Tibial nerve (tissue), 4 donors: ENCODE data around the gene SGTB. TPM values are rescaled to one million over a fixed set of nuclear protein-coding genes. Genes with fewer than 3 reads are reported as not detected.

Source experiments
- DNase-seq, 2 donors: peaks; one replicate each; pipeline ENCODE4 v3.0.0-alpha.2; 2019; ENCODE audit warnings: low spot score in 2 of 2
- H3K27ac ChIP-seq, 4 donors: fragments of 200-600 bp; sonication (generic) in 3 of 4; one replicate each; pipeline ENCODE4 v1.5.1; 2017 to 2019; ENCODE audit warnings: mild to moderate bottlenecking in 1 of 4
- H3K27me3 ChIP-seq, 2 donors: fragments of 200-600 bp; sonication (generic) in 1 of 2; one replicate each; pipeline versions ENCODE4 v1.5.1 to v1.6.0; 2017 to 2019
- H3K36me3 ChIP-seq, 3 donors: fragments of 200-600 bp; sonication (generic); one replicate each; pipeline ENCODE4 v1.5.1; 2018 to 2019
- H3K4me1 ChIP-seq, 4 donors: fragments of 200-600 bp; sonication (generic) in 3 of 4; one replicate each; pipeline ENCODE4 v1.5.1; 2017 to 2019
- H3K4me3 ChIP-seq, 4 donors: fragments of 200-600 bp; sonication (generic) in 3 of 4; one replicate each; pipeline ENCODE4 v1.5.1; 2017 to 2019; ENCODE audit warnings: mild to moderate bottlenecking in 1 of 4, moderate library complexity in 1 of 4
- H3K9me3 ChIP-seq, 4 donors: fragments of 200-600 bp; sonication (generic) in 3 of 4; one replicate each; pipeline ENCODE4 v1.5.1; 2017 to 2019
- EP300 ChIP-seq, 2 donors: sonication (generic); formaldehyde crosslinking; IDR thresholded peaks; one replicate each; pipeline ENCODE4 v1.6.1; 2017; ENCODE audit warnings: antibody characterized with exemption in 2 of 2, mild to moderate bottlenecking in 1 of 2
- POLR2A ChIP-seq, 2 donors: fragments of 450-650 bp; IDR thresholded peaks; one replicate each; pipeline ENCODE4 v1.6.1; 2017; ENCODE audit warnings: antibody characterized with exemption in 2 of 2, mild to moderate bottlenecking in 2 of 2, moderate library complexity in 2 of 2
- WGBS, 2 donors: methylation state at CpG; one replicate each; pipeline ENCODE4 v1.1.5; 2018; 5-methylcytosine and 5-hydroxymethylcytosine counted together
- total RNA-seq, 4 donors: library from RNA; depleted of rRNA; stranded (reverse); fragments of >200 nt; gene quantifications; one replicate each; pipeline ENCODE4 v1.1.0, GENCODE V29; 2016
- TF ChIP-seq, protein P1 (sequence below), 5 experiments: fragments of 200-600 bp in 3 of 5; fragments of 450-650 bp in 2 of 5; sonication (generic) in 3 of 5; IDR thresholded peaks; one replicate each; pipeline ENCODE4 v1.5.1; 2016 to 2019; ENCODE audit warnings: antibody characterized with exemption in 5 of 5, mild to moderate bottlenecking in 3 of 5, moderate library complexity in 2 of 5

The SGTB gene
- total RNA-seq, 4 donors from 2014 or later = 10.8 to 13.0 (median 11.2) TPM

GRCh38 chr5:65727491-65728156 is 5.7 kb upstream of the SGTB start:
- 82 to 83% methylated on average over 7 of the region's 7 CpGs for WGBS, 2 donors
- H3K4me1 ChIP-seq = peaks cover 0 to 9% (median 0%) of the 10 kb centered on the region in 4 donors
- TF ChIP-seq EP300 (IDR thresholded peaks at IDR 0.05) = no peak
- TF ChIP-seq, protein P1, sequence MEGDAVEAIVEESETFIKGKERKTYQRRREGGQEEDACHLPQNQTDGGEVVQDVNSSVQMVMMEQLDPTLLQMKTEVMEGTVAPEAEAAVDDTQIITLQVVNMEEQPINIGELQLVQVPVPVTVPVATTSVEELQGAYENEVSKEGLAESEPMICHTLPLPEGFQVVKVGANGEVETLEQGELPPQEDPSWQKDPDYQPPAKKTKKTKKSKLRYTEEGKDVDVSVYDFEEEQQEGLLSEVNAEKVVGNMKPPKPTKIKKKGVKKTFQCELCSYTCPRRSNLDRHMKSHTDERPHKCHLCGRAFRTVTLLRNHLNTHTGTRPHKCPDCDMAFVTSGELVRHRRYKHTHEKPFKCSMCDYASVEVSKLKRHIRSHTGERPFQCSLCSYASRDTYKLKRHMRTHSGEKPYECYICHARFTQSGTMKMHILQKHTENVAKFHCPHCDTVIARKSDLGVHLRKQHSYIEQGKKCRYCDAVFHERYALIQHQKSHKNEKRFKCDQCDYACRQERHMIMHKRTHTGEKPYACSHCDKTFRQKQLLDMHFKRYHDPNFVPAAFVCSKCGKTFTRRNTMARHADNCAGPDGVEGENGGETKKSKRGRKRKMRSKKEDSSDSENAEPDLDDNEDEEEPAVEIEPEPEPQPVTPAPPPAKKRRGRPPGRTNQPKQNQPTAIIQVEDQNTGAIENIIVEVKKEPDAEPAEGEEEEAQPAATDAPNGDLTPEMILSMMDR (IDR thresholded peaks at IDR 0.05) = no peak
- TF ChIP-seq POLR2A (IDR thresholded peaks at IDR 0.05) = no peak

DNA sequence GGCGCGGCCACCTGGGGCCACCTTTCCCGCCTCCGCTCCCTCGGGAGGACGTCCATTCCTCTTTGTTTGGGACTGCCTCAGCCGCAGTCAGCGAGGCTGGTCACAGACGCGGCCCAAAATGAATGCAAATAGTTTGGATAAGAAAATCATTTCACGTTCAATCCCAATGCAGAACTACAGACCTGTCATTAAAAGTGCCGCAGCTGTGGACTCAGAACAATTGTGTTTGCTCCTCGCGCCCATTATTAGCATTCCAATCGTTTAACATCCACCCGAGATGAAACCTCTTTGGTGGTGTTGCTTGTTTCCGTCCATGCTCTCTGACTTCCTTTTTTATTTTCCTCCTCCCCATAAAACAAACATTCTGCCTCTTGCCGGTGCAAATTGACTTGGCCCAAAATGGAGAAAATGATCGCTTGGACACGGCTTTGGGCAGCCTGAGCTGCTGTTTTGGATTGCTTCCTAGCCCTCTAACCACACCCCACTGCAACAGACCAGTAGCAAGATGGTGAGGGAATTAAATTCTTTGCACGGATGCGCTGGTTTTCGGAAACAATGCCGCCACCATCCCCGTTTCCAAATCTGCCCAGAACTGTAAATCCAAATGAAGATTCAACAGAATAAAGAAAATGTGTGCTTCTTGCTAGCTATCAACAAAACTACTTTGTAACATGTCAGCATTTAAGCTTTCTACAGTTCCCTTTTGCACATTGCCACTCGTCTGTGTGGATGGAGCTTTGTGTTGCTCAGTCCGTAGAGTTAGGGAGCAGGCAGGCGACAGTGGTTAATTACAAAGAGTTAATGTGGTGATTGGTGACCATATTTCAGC is 880 bp upstream of the SGTB start:
- DNase-seq = no peak
- no peaks in the 10 kb centered on the region for H3K9me3 ChIP-seq
- peak overlapping the region; percentile 62 to 99 (median 82) for H3K4me3 ChIP-seq
- peak overlapping the region; percentile 39 to 89 (median 86) for H3K27ac ChIP-seq
- H3K27me3 ChIP-seq = no peaks in the 10 kb centered on the region
- WGBS, 2 donors = 2 to 3% methylated on average over 27 to 28 of the region's 28 CpGs
- peaks cover 0 to 7% (median 0%) of the 10 kb centered on the region in 3 donors for H3K36me3 ChIP-seq
- TF ChIP-seq, protein P1 (IDR thresholded peaks at IDR 0.05) = no peak
- TF ChIP-seq POLR2A (IDR thresholded peaks at IDR 0.05) (no peak), EP300 (IDR thresholded peaks at IDR 0.05) (no peak)
- H3K4me1 ChIP-seq = peaks cover 0 to 26% (median 1%) of the 10 kb centered on the region in 4 donors

More at GRCh38 chr5:65727491-65728156, 5.7 kb upstream of the SGTB start:
- no peaks in the 10 kb centered on the region for H3K27me3 ChIP-seq
- no peaks in the 10 kb centered on the region for H3K9me3 ChIP-seq
- no peak overlapping the region for H3K4me3 ChIP-seq
- DNase-seq = no peak
- no peaks in the 10 kb centered on the region for H3K36me3 ChIP-seq
- H3K27ac ChIP-seq = no peak overlapping the region

DNA sequence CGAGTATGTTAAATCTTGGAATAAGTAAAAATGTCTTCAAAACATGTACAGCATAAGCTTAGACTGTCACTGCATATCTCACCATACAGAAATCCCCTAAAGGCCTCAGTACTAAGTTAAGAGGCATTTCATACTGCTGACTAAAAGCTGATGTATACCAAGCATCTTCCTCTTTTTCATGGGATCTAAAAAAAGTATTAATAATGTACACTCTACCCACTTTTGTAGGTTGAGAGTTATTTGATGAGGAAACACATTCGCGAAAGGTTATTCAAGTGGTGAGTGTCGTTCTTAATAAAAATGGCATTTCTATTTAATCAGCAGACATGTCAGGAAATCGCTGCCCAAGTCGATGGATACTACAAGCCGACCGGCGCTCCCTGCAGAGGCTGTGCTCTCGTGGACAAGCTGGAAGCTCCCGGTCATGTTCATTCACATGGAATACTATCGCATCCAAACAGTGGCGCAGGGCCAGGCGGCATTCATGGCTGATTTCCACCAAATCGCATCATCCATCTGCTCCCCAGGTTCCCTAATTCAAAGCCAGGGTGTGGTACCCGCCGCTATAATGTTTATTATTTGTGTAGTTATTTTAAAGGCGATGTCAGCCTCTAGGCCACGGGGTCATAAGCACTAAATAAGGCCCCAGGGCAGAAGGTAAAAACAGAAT is 724 bp downstream of the SGTB start:
- Histone ChIP-seq H3K4me3 (peak overlapping the region; percentile 62 to 99 (median 93)), H3K4me1 (peaks cover 0 to 26% (median 1%) of the 10 kb centered on the region in 4 donors), H3K27ac (peak overlapping the region in 3 of 4 donors; percentile 89 to 90 (median 89)), H3K9me3 (no peaks in the 10 kb centered on the region), H3K27me3 (no peaks in the 10 kb centered on the region), H3K36me3 (peaks cover 0 to 21% (median 0%) of the 10 kb centered on the region in 3 donors)
- TF ChIP-seq, protein P1 (IDR thresholded peaks at IDR 0.05) = no peak
- TF ChIP-seq EP300 (IDR thresholded peaks at IDR 0.05) (no peak), POLR2A (IDR thresholded peaks at IDR 0.05) (no peak)
- WGBS, 2 donors = 3% methylated on average over 19 of the region's 19 CpGs
- peak; percentile 46 to 55 for DNase-seq

DNA sequence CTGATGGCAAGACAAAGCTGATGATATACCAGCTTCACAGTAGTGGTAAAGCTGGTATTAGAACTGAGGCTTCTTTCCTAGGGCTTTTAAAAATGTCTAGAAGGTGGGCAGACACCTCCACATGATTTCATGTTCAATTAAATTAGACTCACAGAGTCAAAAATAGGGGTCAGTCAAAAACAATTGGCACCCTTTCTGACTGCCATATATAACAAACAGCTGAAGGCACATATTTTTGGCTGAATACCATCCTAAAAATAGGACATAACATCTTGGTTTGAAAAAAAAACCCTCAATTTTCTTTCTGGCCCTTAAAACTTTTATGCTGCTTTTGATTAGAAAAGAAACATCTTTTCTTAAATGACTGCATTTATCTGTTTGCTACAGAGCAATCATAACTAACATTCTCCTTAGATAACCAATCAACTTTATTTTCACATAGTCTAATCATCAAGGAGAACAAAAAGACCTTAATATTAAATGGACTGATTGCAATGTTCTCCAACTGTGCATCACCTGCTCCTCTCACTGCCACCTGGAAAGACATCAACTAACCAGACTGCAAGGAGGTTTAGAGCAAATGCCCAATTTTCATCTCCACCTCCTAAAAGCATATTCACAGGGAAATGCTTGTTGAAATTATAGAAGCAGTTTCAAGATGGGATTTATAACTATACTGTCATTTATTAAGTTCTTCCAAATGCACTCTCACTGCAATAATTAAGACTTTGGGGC is 3.2 kb downstream of the SGTB start:
- no peak overlapping the region for H3K27ac ChIP-seq
- peaks cover 0 to 38% (median 0%) of the 10 kb centered on the region in 3 donors for H3K36me3 ChIP-seq
- H3K9me3 ChIP-seq = no peaks in the 10 kb centered on the region
- TF ChIP-seq, protein P1 (IDR thresholded peaks at IDR 0.05) = no peak
- TF ChIP-seq EP300 (IDR thresholded peaks at IDR 0.05) = no peak
- TF ChIP-seq POLR2A (IDR thresholded peaks at IDR 0.05) = no peak
- DNase-seq = no peak
- no peaks in the 10 kb centered on the region for H3K27me3 ChIP-seq
- H3K4me3 ChIP-seq = no peak overlapping the region
- peaks cover 0 to 17% (median 1%) of the 10 kb centered on the region in 4 donors for H3K4me1 ChIP-seq
